ENCODE data around the gene BICC1.

Gene BICC1

DNA sequence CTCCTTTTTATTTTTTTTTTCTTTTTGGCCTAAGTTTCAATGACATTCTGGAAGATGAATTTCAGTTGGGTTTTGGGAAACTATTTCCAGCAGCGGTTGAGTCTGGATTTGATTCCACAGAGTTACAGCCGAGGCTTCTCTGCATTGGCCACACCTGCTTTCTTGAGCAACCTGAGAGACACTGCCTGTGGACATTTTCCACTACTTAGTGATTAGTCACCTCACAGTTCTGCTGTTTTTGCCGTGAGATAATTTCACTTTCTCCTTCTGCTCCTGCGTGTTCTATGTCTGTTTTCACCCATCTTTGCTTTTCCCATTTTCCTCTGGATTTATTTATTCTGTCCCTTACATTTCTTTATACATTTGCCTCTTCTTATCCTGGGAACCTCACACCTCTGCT lies 243.0 kb downstream of the BICC1 start:
- H3K4me1 ChIP-seq (ENCODE audit: control insufficient read depth in 2 of 2, insufficient read depth in 1 of 2, low read depth in 1 of 2, low read length in 2 of 2) = peaks cover 1 to 7% of the 10 kb centered on the region in 2 donors
- H3K18ac ChIP-seq (ENCODE audit: low read length) = no peak overlapping the region
- no peak overlapping the region for H4K8ac ChIP-seq (ENCODE audit: low read depth, low read length)
- no peaks in the 10 kb centered on the region for H3K36me3 ChIP-seq (replicated peaks in 1 of 2; ENCODE audit: control insufficient read depth in 2 of 2, insufficient read depth in 2 of 2, low read length in 2 of 2)
- no peak overlapping the region for H3K14ac ChIP-seq (ENCODE audit: low read length)
- no peaks in the 10 kb centered on the region for H3K9me3 ChIP-seq (replicated peaks in 1 of 2; ENCODE audit: control insufficient read depth in 2 of 2, insufficient read depth in 1 of 2, low read depth in 1 of 2, low read length in 2 of 2)
- no peak overlapping the region for H3K23ac ChIP-seq (ENCODE audit: low read depth, low read length, poor library complexity)
- no peaks in the 10 kb centered on the region for H3K27me3 ChIP-seq (ENCODE audit: control insufficient read depth in 3 of 3, insufficient read depth in 3 of 3, low read depth in 1 of 3, low read length in 3 of 3)
- H3K9ac ChIP-seq (ENCODE audit: low read depth, low read length, poor library complexity) = no peak overlapping the region
- no peak overlapping the region for H2AK5ac ChIP-seq (ENCODE audit: low read depth, low read length)
- no peak overlapping the region for H2BK15ac ChIP-seq (ENCODE audit: low read length)
- DNase-seq (ENCODE audit: low spot score) = no peak
- H3K4ac ChIP-seq (ENCODE audit: low read length) = no peak overlapping the region
- H3K79me1 ChIP-seq (ENCODE audit: low read depth, low read length) = no peaks in the 10 kb centered on the region
- no peak overlapping the region for H4K91ac ChIP-seq (ENCODE audit: low read depth, low read length, poor library complexity)
- whole genome bisulfite sequencing, 2 donors (ENCODE audit: extremely low coverage in 2 of 2, insufficient read length in 2 of 2, insufficient replicate concordance in 1 of 2) = no CpG with 5 or more reads among the region's 4 CpGs
- no peak overlapping the region for H2BK12ac ChIP-seq (ENCODE audit: low read length)
- no peak overlapping the region for H3K4me3 ChIP-seq (ENCODE audit: low read length in 2 of 2)
- H2BK120ac ChIP-seq (ENCODE audit: low read depth, low read length) = no peak overlapping the region
- H3K4me2 ChIP-seq (ENCODE audit: insufficient read depth, low read length, poor library complexity, severe bottlenecking) = no peak overlapping the region
- no peak overlapping the region for H2BK5ac ChIP-seq (ENCODE audit: low read length)
- H2AFZ ChIP-seq (ENCODE audit: low read length) = peak overlapping the region; percentile 17
- H3K27ac ChIP-seq (replicated peaks; ENCODE audit: low read length) = no peak overlapping the region

GRCh38 chr10:58756130-58756719 lies 243.6 kb downstream of the BICC1 start:
- Histone ChIP-seq H3K4me3 (ENCODE audit: low read length in 2 of 2) (no peak overlapping the region), H2BK15ac (ENCODE audit: low read length) (no peak overlapping the region), H3K4me1 (ENCODE audit: control insufficient read depth in 2 of 2, insufficient read depth in 1 of 2, low read depth in 1 of 2, low read length in 2 of 2) (peaks cover 1 to 7% of the 10 kb centered on the region in 2 donors)

GRCh38 chr10:58757352-58758065 lies 244.8 kb downstream of the BICC1 start:
- Histone ChIP-seq H4K91ac (ENCODE audit: low read depth, low read length, poor library complexity) (no peak overlapping the region), H3K18ac (ENCODE audit: low read length) (no peak overlapping the region), H3K27ac (replicated peaks; ENCODE audit: low read length) (no peak overlapping the region), H3K36me3 (replicated peaks in 1 of 2; ENCODE audit: control insufficient read depth in 2 of 2, insufficient read depth in 2 of 2, low read length in 2 of 2) (no peaks in the 10 kb centered on the region), H3K9me3 (replicated peaks in 1 of 2; ENCODE audit: control insufficient read depth in 2 of 2, insufficient read depth in 1 of 2, low read depth in 1 of 2, low read length in 2 of 2) (no peaks in the 10 kb centered on the region), H2AK5ac (ENCODE audit: low read depth, low read length) (no peak overlapping the region), H3K27me3 (ENCODE audit: control insufficient read depth in 3 of 3, insufficient read depth in 3 of 3, low read depth in 1 of 3, low read length in 3 of 3) (no peaks in the 10 kb centered on the region), H3K4me3 (ENCODE audit: low read length in 2 of 2) (no peak overlapping the region), H2BK120ac (ENCODE audit: low read depth, low read length) (no peak overlapping the region), H3K9ac (ENCODE audit: low read depth, low read length, poor library complexity) (no peak overlapping the region), H3K79me1 (ENCODE audit: low read depth, low read length) (no peaks in the 10 kb centered on the region), H3K4ac (ENCODE audit: low read length) (no peak overlapping the region), H3K4me1 (ENCODE audit: control insufficient read depth in 2 of 2, insufficient read depth in 1 of 2, low read depth in 1 of 2, low read length in 2 of 2) (peaks cover 1 to 7% of the 10 kb centered on the region in 2 donors), H3K4me2 (ENCODE audit: insufficient read depth, low read length, poor library complexity, severe bottlenecking) (no peak overlapping the region), H2AFZ (ENCODE audit: low read length) (peak overlapping the region; percentile 12), H4K8ac (ENCODE audit: low read depth, low read length) (no peak overlapping the region), H2BK5ac (ENCODE audit: low read length) (no peak overlapping the region), H2BK15ac (ENCODE audit: low read length) (no peak overlapping the region), H3K23ac (ENCODE audit: low read depth, low read length, poor library complexity) (no peak overlapping the region), H2BK12ac (ENCODE audit: low read length) (no peak overlapping the region), H3K14ac (ENCODE audit: low read length) (no peak overlapping the region)
- no CpG with 5 or more reads among the region's 1 CpG for WGBS, 2 donors (ENCODE audit: extremely low coverage in 2 of 2, insufficient read length in 2 of 2, insufficient replicate concordance in 1 of 2)
- DNase-seq (ENCODE audit: low spot score) = no peak

More at GRCh38 chr10:58756130-58756719, 243.6 kb downstream of the BICC1 start:
- H3K79me1 ChIP-seq (ENCODE audit: low read depth, low read length) = no peaks in the 10 kb centered on the region
- no peak overlapping the region for H4K8ac ChIP-seq (ENCODE audit: low read depth, low read length)
- no peaks in the 10 kb centered on the region for H3K9me3 ChIP-seq (replicated peaks in 1 of 2; ENCODE audit: control insufficient read depth in 2 of 2, insufficient read depth in 1 of 2, low read depth in 1 of 2, low read length in 2 of 2)
- no peak overlapping the region for H3K23ac ChIP-seq (ENCODE audit: low read depth, low read length, poor library complexity)
- H2BK5ac ChIP-seq (ENCODE audit: low read length) = no peak overlapping the region
- no peak overlapping the region for H2AK5ac ChIP-seq (ENCODE audit: low read depth, low read length)
- no peaks in the 10 kb centered on the region for H3K27me3 ChIP-seq (ENCODE audit: control insufficient read depth in 3 of 3, insufficient read depth in 3 of 3, low read depth in 1 of 3, low read length in 3 of 3)
- peak overlapping the region; percentile 17 for H2AFZ ChIP-seq (ENCODE audit: low read length)
- H2BK12ac ChIP-seq (ENCODE audit: low read length) = no peak overlapping the region
- no peaks in the 10 kb centered on the region for H3K36me3 ChIP-seq (replicated peaks in 1 of 2; ENCODE audit: control insufficient read depth in 2 of 2, insufficient read depth in 2 of 2, low read length in 2 of 2)
- no peak overlapping the region for H3K4ac ChIP-seq (ENCODE audit: low read length)
- H3K27ac ChIP-seq (replicated peaks; ENCODE audit: low read length) = no peak overlapping the region
- WGBS, 2 donors (ENCODE audit: extremely low coverage in 2 of 2, insufficient read length in 2 of 2, insufficient replicate concordance in 1 of 2) = no CpG with 5 or more reads among the region's 6 CpGs
- H4K91ac ChIP-seq (ENCODE audit: low read depth, low read length, poor library complexity) = no peak overlapping the region
- no peak overlapping the region for H3K9ac ChIP-seq (ENCODE audit: low read depth, low read length, poor library complexity)
- no peak overlapping the region for H3K14ac ChIP-seq (ENCODE audit: low read length)
- no peak overlapping the region for H3K4me2 ChIP-seq (ENCODE audit: insufficient read depth, low read length, poor library complexity, severe bottlenecking)
- no peak for DNase-seq (ENCODE audit: low spot score)
- H3K18ac ChIP-seq (ENCODE audit: low read length) = no peak overlapping the region
- H2BK120ac ChIP-seq (ENCODE audit: low read depth, low read length) = no peak overlapping the region

DNA sequence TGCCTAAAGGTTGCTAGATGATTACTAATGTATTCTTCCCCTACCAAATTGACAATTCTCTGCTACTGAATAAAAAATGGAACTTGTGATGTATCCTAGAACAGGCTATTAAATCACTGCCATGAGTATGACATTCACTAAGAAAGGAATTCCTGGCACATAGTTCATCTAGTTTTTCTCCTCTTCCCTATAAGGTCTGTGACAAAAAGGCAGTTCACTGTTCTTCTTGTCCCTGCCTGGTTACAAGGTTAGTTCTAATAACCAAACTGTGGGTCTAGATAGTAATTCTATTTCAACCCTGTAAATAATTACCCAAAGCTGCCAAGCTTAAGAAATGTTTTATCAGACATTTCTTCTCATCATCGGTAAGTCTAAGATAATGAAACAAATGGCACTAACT lies 245.6 kb downstream of the BICC1 start:
- H3K23ac ChIP-seq (ENCODE audit: low read depth, low read length, poor library complexity) = no peak overlapping the region
- H3K9me3 ChIP-seq (replicated peaks in 1 of 2; ENCODE audit: control insufficient read depth in 2 of 2, insufficient read depth in 1 of 2, low read depth in 1 of 2, low read length in 2 of 2) = no peaks in the 10 kb centered on the region
- H2AFZ ChIP-seq (ENCODE audit: low read length) = no peak overlapping the region
- H3K4me3 ChIP-seq (ENCODE audit: low read length in 2 of 2) = no peak overlapping the region
- H4K91ac ChIP-seq (ENCODE audit: low read depth, low read length, poor library complexity) = no peak overlapping the region
- H3K4me2 ChIP-seq (ENCODE audit: insufficient read depth, low read length, poor library complexity, severe bottlenecking) = no peak overlapping the region
- no peaks in the 10 kb centered on the region for H3K36me3 ChIP-seq (replicated peaks in 1 of 2; ENCODE audit: control insufficient read depth in 2 of 2, insufficient read depth in 2 of 2, low read length in 2 of 2)
- no peak overlapping the region for H3K27ac ChIP-seq (replicated peaks; ENCODE audit: low read length)
- no peak overlapping the region for H3K9ac ChIP-seq (ENCODE audit: low read depth, low read length, poor library complexity)
- no peak overlapping the region for H2BK120ac ChIP-seq (ENCODE audit: low read depth, low read length)
- H2AK5ac ChIP-seq (ENCODE audit: low read depth, low read length) = no peak overlapping the region
- no peak overlapping the region for H2BK5ac ChIP-seq (ENCODE audit: low read length)
- H3K4me1 ChIP-seq (ENCODE audit: control insufficient read depth in 2 of 2, insufficient read depth in 1 of 2, low read depth in 1 of 2, low read length in 2 of 2) = peaks cover 0 to 7% of the 10 kb centered on the region in 2 donors
- H2BK15ac ChIP-seq (ENCODE audit: low read length) = no peak overlapping the region
- H3K14ac ChIP-seq (ENCODE audit: low read length) = no peak overlapping the region
- no peak overlapping the region for H2BK12ac ChIP-seq (ENCODE audit: low read length)
- H4K8ac ChIP-seq (ENCODE audit: low read depth, low read length) = no peak overlapping the region
- H3K79me1 ChIP-seq (ENCODE audit: low read depth, low read length) = no peaks in the 10 kb centered on the region
- DNase-seq (ENCODE audit: low spot score) = no peak
- WGBS, 2 donors (ENCODE audit: extremely low coverage in 2 of 2, insufficient read length in 2 of 2, insufficient replicate concordance in 1 of 2) = no CpG with 5 or more reads among the region's 1 CpG
- H3K27me3 ChIP-seq (ENCODE audit: control insufficient read depth in 3 of 3, insufficient read depth in 3 of 3, low read depth in 1 of 3, low read length in 3 of 3) = no peaks in the 10 kb centered on the region
- H3K4ac ChIP-seq (ENCODE audit: low read length) = no peak overlapping the region
- no peak overlapping the region for H3K18ac ChIP-seq (ENCODE audit: low read length)
